HEK293 (cell line): ENCODE measurements around the gene GALK1.

Experiments
- TCF7L2 ChIP-seq: IDR thresholded peaks from 2 replicates; pipeline ENCODE4 v1.6.1; 2011; ENCODE audit warnings: low read depth, mild to moderate bottlenecking, inconsistent platforms, low read length, moderate library complexity, borderline replicate concordance
- YY1 ChIP-seq: fragments of 450-650 bp; formaldehyde crosslinking; IDR thresholded peaks from 2 replicates; pipeline ENCODE4 v1.5.1; 2018; ENCODE audit warnings: missing biosample characterization, missing genetic modification characterization
- ZNF335 ChIP-seq: fragments of 450-650 bp; formaldehyde crosslinking; conservative IDR thresholded peaks from 2 replicates; pipeline ENCODE4 v1.5.1; 2016; ENCODE audit warnings: missing biosample characterization, missing genetic modification characterization
- ZNF558 ChIP-seq: fragments of 450-650 bp; formaldehyde crosslinking; IDR thresholded peaks from 2 replicates; pipeline ENCODE4 v1.5.1; 2016; ENCODE audit warnings: missing biosample characterization, missing genetic modification characterization
- ZNF623 ChIP-seq: fragments of 450-650 bp; formaldehyde crosslinking; IDR thresholded peaks from 2 replicates; pipeline ENCODE4 v1.5.1; 2016; ENCODE audit warnings: missing biosample characterization, missing genetic modification characterization
- TF ChIP-seq, protein P1 (sequence below): fragments of 450-650 bp; formaldehyde crosslinking; IDR thresholded peaks from 2 replicates; pipeline ENCODE4 v1.5.1; 2016; ENCODE audit warnings: missing biosample characterization, missing genetic modification characterization
- TF ChIP-seq, protein P2 (sequence below): fragments of 450-650 bp; formaldehyde crosslinking; IDR thresholded peaks from 2 replicates; pipeline ENCODE4 v1.5.1; 2016; ENCODE audit warnings: missing biosample characterization, missing genetic modification characterization, low read depth
- TF ChIP-seq, protein P3 (sequence below): fragments of 450-650 bp; formaldehyde crosslinking; IDR thresholded peaks from 2 replicates; pipeline ENCODE4 v1.5.1; 2016; ENCODE audit warnings: missing biosample characterization, missing genetic modification characterization

DNA sequence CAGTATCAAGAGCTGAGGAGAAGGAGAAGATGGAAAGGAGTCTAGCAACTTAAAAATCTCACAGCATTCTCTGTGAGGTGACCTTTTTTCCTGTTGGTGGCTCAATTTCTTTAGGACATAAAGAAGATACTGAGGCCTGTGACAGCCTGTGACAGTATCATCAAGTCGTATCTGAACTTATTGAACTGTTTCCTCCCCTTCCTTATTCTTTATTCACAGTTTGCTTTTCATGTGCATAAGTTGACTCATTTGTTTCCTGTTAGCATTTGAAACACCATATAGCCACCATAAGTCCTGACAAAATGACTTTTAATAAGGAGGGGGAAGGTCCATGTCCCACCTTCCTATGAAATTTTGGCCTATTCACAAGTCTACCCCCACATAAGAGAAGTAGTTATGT lies 28.5 kb upstream of the GALK1 start:
- TF ChIP-seq, protein P1, sequence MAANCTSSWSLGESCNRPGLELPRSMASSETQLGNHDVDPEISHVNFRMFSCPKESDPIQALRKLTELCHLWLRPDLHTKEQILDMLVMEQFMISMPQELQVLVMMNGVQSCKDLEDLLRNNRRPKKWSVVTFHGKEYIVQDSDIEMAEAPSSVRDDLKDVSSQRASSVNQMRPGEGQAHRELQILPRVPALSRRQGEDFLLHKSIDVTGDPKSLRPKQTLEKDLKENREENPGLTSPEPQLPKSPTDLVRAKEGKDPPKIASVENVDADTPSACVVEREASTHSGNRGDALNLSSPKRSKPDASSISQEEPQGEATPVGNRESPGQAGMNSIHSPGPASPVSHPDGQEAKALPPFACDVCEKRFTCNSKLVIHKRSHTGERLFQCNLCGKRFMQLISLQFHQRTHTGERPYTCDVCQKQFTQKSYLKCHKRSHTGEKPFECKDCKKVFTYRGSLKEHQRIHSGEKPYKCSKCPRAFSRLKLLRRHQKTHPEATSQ (tag by site-specific recombination) = no peak
- TF ChIP-seq, protein P2, sequence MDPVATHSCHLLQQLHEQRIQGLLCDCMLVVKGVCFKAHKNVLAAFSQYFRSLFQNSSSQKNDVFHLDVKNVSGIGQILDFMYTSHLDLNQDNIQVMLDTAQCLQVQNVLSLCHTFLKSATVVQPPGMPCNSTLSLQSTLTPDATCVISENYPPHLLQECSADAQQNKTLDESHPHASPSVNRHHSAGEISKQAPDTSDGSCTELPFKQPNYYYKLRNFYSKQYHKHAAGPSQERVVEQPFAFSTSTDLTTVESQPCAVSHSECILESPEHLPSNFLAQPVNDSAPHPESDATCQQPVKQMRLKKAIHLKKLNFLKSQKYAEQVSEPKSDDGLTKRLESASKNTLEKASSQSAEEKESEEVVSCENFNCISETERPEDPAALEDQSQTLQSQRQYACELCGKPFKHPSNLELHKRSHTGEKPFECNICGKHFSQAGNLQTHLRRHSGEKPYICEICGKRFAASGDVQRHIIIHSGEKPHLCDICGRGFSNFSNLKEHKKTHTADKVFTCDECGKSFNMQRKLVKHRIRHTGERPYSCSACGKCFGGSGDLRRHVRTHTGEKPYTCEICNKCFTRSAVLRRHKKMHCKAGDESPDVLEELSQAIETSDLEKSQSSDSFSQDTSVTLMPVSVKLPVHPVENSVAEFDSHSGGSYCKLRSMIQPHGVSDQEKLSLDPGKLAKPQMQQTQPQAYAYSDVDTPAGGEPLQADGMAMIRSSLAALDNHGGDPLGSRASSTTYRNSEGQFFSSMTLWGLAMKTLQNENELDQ (tag by site-specific recombination) = no peak
- TF ChIP-seq, protein P3, sequence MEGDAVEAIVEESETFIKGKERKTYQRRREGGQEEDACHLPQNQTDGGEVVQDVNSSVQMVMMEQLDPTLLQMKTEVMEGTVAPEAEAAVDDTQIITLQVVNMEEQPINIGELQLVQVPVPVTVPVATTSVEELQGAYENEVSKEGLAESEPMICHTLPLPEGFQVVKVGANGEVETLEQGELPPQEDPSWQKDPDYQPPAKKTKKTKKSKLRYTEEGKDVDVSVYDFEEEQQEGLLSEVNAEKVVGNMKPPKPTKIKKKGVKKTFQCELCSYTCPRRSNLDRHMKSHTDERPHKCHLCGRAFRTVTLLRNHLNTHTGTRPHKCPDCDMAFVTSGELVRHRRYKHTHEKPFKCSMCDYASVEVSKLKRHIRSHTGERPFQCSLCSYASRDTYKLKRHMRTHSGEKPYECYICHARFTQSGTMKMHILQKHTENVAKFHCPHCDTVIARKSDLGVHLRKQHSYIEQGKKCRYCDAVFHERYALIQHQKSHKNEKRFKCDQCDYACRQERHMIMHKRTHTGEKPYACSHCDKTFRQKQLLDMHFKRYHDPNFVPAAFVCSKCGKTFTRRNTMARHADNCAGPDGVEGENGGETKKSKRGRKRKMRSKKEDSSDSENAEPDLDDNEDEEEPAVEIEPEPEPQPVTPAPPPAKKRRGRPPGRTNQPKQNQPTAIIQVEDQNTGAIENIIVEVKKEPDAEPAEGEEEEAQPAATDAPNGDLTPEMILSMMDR (tag by site-specific recombination) = no peak
- no peak for TF ChIP-seq ZNF558 (tag by site-specific recombination)
- no peak for TF ChIP-seq ZNF335 (tag by site-specific recombination)
- no peak for TF ChIP-seq ZNF623 (tag by site-specific recombination)
- no peak for TF ChIP-seq TCF7L2
- no peak for TF ChIP-seq YY1 (tag by site-specific recombination)
